NB4 (cell line): ENCODE results near the gene CELA1.

Source experiments
- MYC ChIP-seq: IDR thresholded peaks from 2 replicates; pipeline ENCODE4 v1.6.1; 2011; ENCODE audit warnings: low read depth, low read length
- POLR2A ChIP-seq: IDR thresholded peaks from 2 replicates; pipeline ENCODE4 v1.6.1; 2011; ENCODE audit warnings: mild to moderate bottlenecking; ENCODE audit not compliant: insufficient read length; ENCODE audit errors: extremely low read depth
- TF ChIP-seq, protein P1 (sequence below): IDR thresholded peaks from one replicate; pipeline ENCODE4 v1.5.1; 2012; ENCODE audit warnings: low read depth, low read length

DNA sequence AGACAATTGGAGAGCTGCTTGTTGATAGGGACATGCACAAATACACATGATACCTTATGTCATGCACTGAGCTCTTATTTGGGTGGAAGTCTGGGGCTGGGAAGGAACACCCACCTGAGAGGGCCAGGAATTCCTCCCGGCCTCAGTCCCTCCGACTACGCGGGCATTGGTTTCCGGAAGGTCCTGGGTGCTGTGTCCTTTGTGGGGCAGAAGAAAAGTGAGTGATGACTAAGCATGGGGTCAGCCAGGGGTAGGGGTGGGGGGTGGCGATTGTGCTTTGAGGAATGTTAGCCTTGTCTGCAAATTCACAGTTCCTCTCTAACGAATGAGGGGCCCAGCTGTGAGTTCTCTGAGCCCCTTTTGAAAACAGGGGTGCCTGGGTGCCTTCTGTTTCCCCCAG is 798 bp downstream of the CELA1 start:
- TF ChIP-seq, protein P1, sequence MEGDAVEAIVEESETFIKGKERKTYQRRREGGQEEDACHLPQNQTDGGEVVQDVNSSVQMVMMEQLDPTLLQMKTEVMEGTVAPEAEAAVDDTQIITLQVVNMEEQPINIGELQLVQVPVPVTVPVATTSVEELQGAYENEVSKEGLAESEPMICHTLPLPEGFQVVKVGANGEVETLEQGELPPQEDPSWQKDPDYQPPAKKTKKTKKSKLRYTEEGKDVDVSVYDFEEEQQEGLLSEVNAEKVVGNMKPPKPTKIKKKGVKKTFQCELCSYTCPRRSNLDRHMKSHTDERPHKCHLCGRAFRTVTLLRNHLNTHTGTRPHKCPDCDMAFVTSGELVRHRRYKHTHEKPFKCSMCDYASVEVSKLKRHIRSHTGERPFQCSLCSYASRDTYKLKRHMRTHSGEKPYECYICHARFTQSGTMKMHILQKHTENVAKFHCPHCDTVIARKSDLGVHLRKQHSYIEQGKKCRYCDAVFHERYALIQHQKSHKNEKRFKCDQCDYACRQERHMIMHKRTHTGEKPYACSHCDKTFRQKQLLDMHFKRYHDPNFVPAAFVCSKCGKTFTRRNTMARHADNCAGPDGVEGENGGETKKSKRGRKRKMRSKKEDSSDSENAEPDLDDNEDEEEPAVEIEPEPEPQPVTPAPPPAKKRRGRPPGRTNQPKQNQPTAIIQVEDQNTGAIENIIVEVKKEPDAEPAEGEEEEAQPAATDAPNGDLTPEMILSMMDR, result no peak
- TF ChIP-seq POLR2A (no peak), MYC (no peak)
